ENCODE results near the gene LRP4.

The LRP4 gene

GRCh38 chr11:46892838-46893237, 25.5 kb downstream of the LRP4 start:
- DNase-seq (ENCODE audit: low spot score) = no peak

- no peak for DNase-seq (ENCODE audit: low spot score)
These were observed 26.2 kb downstream of the LRP4 start for GRCh38 chr11:46892109-46892508.

GRCh38 chr11:46890665-46891064, 27.7 kb downstream of the LRP4 start:
- DNase-seq (ENCODE audit: low spot score) = no peak

GRCh38 chr11:46889689-46890475, 28.5 kb downstream of the LRP4 start:
- peak; percentile 68 for DNase-seq (ENCODE audit: low spot score)

GRCh38 chr11:46889251-46889650, 29.1 kb downstream of the LRP4 start:
- no peak for DNase-seq (ENCODE audit: low spot score)

GRCh38 chr11:46888636-46889035, 29.7 kb downstream of the LRP4 start:
- no peak for DNase-seq (ENCODE audit: low spot score)

- no peak for DNase-seq (ENCODE audit: low spot score)
These were observed 32.1 kb downstream of the LRP4 start for GRCh38 chr11:46886211-46886610.

- DNase-seq (ENCODE audit: low spot score) = no peak
These were observed 39.2 kb downstream of the LRP4 start for GRCh38 chr11:46879056-46879585.

- DNase-seq (ENCODE audit: low spot score) = no peak
These were observed 40.8 kb downstream of the LRP4 start for GRCh38 chr11:46877580-46877979.

GRCh38 chr11:46876471-46876870, 41.9 kb downstream of the LRP4 start:
- DNase-seq (ENCODE audit: low spot score) = no peak

GRCh38 chr11:46874586-46874985, 43.8 kb downstream of the LRP4 start:
- DNase-seq (ENCODE audit: low spot score) = no peak

- no peak for DNase-seq (ENCODE audit: low spot score)
These were observed 49.4 kb downstream of the LRP4 start for GRCh38 chr11:46868912-46869311.

GRCh38 chr11:46865340-46865739, 53.0 kb downstream of the LRP4 start:
- no peak for DNase-seq (ENCODE audit: low spot score)

- no peak for DNase-seq (ENCODE audit: low spot score)
These were observed 58.1 kb downstream of the LRP4 start for GRCh38 chr11:46860218-46860617.

GRCh38 chr11:46858920-46859546, 59.3 kb downstream of the LRP4 start:
- no peak for DNase-seq (ENCODE audit: low spot score)

- no peak for DNase-seq (ENCODE audit: low spot score)
These were observed 60.7 kb downstream of the LRP4 start for GRCh38 chr11:46857666-46858065.

GRCh38 chr11:46856605-46857343, 61.6 kb downstream of the LRP4 start:
- DNase-seq (ENCODE audit: low spot score) = no peak

GRCh38 chr11:46855863-46856262, 62.5 kb downstream of the LRP4 start:
- DNase-seq (ENCODE audit: low spot score) = no peak

- no peak for DNase-seq (ENCODE audit: low spot score)
These were observed 63.2 kb downstream of the LRP4 start for GRCh38 chr11:46855167-46855566.

GRCh38 chr11:46850829-46851380, 67.4 kb downstream of the LRP4 start:
- no peak for DNase-seq (ENCODE audit: low spot score)

GRCh38 chr11:46849631-46850030, 68.7 kb downstream of the LRP4 start:
- DNase-seq (ENCODE audit: low spot score) = no peak

GRCh38 chr11:46846510-46846830, 71.9 kb downstream of the LRP4 start:
- DNase-seq (ENCODE audit: low spot score) = no peak

Measured in hematopoietic multipotent progenitor cell treated with erythropoietin and hydrocortisone succinate and interleukin-3 and kit ligand, for 15 days (in vitro differentiated cells).